SU-DHL-6 (cell line): Measurements from ENCODE around the gene ALOX12.

ENCODE experiments used
- H2AFZ ChIP-seq: fragments of 200-600 bp; sonication (generic); 2 replicates; pipeline ENCODE4 v1.6.1; 2014; ENCODE audit warnings: low read depth, mild to moderate bottlenecking, moderate library complexity, mixed read lengths, antibody characterized with exemption, low read length; ENCODE audit not compliant: severe bottlenecking
- H3F3A ChIP-seq: fragments of 200-600 bp; shearing (Covaris generic); 2 replicates; pipeline ENCODE4 v1.6.0; 2016; ENCODE audit warnings: antibody characterized with exemption, mild to moderate bottlenecking; ENCODE audit not compliant: insufficient read depth
- H3K27ac ChIP-seq: fragments of 200-600 bp; sonication (generic); 2 replicates; pipeline ENCODE4 v1.5.1; 2016; ENCODE audit warnings: low read depth, mild to moderate bottlenecking, low read length, moderate library complexity, mixed read lengths
- H3K27me3 ChIP-seq: fragments of 200-600 bp; sonication (generic), shearing (Covaris generic); 2 replicates; pipeline ENCODE4 v1.6.0; 2014; ENCODE audit warnings: mild to moderate bottlenecking, low read length
- H3K36me3 ChIP-seq: fragments of 200-600 bp; sonication (generic); 2 replicates; pipeline ENCODE4 v1.6.1; 2014; ENCODE audit warnings: mild to moderate bottlenecking, low read length, mixed read lengths
- H3K4me2 ChIP-seq: fragments of 300-600, 200-600 bp; shearing (Covaris generic), sonication (generic); 2 replicates; pipeline ENCODE4 v1.6.0; 2014; ENCODE audit warnings: low read length, low read depth, mild to moderate bottlenecking; ENCODE audit not compliant: poor library complexity, severe bottlenecking
- H3K4me3 ChIP-seq: fragments of 200-600 bp; sonication (generic); 2 replicates; pipeline ENCODE4 v1.5.1; 2014; ENCODE audit warnings: antibody characterized with exemption, low read length, mild to moderate bottlenecking, mixed read lengths; ENCODE audit not compliant: insufficient read depth, poor library complexity, severe bottlenecking
- H3K79me2 ChIP-seq: fragments of 200-600 bp; sonication (generic); 2 replicates; pipeline ENCODE4 v1.6.1; 2014; ENCODE audit warnings: mild to moderate bottlenecking, low read length, moderate library complexity; ENCODE audit not compliant: insufficient read depth
- H3K9ac ChIP-seq: fragments of 200-600 bp; sonication (generic); 2 replicates; pipeline ENCODE4 v1.7.0; 2014; ENCODE audit warnings: mild to moderate bottlenecking, low read length
- H3K9me2 ChIP-seq: fragments of 200-600 bp; sonication (generic); replicated peaks from 2 replicates; pipeline ENCODE4 v1.6.1; 2014; ENCODE audit warnings: low read length; ENCODE audit not compliant: insufficient read depth
- H3K9me3 ChIP-seq: fragments of 200-600 bp; sonication (generic); 2 replicates; pipeline ENCODE4 v1.6.1; 2014; ENCODE audit warnings: low read length, mixed read lengths; ENCODE audit not compliant: insufficient read depth
- H4K20me1 ChIP-seq: fragments of 200-600 bp; sonication (generic); 2 replicates; pipeline ENCODE4 v1.6.1; 2014; ENCODE audit warnings: low read depth, mild to moderate bottlenecking, antibody characterized with exemption, low read length, moderate library complexity, mixed read lengths
- CTCF ChIP-seq: fragments of 200-600 bp; sonication (generic); IDR thresholded peaks from one replicate; pipeline ENCODE4 v1.5.1; 2017; ENCODE audit warnings: antibody characterized with exemption, mild to moderate bottlenecking, low read length, moderate library complexity; ENCODE audit not compliant: insufficient read depth, poor library complexity, severe bottlenecking
- EZH2phosphoT487 ChIP-seq: fragments of 200-600 bp; sonication (generic), shearing (Covaris generic); conservative IDR thresholded peaks from 2 replicates; pipeline ENCODE4 v1.6.1; 2018; ENCODE audit warnings: mild to moderate bottlenecking, antibody characterized with exemption, low read length, moderate library complexity, mixed read lengths

Gene ALOX12

GRCh38 chr17:7011415-7011814 lies 15.6 kb downstream of the ALOX12 start:
- TF ChIP-seq EZH2phosphoT487 (no peak), CTCF (no peak)
- no peak overlapping the region for H2AFZ ChIP-seq
- no peak overlapping the region for H3K27ac ChIP-seq
- no peaks in the 10 kb centered on the region for H4K20me1 ChIP-seq
- H3F3A ChIP-seq = peaks cover 21% of the 10 kb centered on the region
- H3K27me3 ChIP-seq = no peaks in the 10 kb centered on the region
- H3K4me2 ChIP-seq = peak overlapping the region; percentile 99
- H3K9me3 ChIP-seq = no peaks in the 10 kb centered on the region
- peak overlapping the region; percentile 89 for H3K9ac ChIP-seq
- no peaks in the 10 kb centered on the region for H3K9me2 ChIP-seq
- no peaks in the 10 kb centered on the region for H3K36me3 ChIP-seq
- peak overlapping the region; percentile 96 for H3K4me3 ChIP-seq
- H3K79me2 ChIP-seq = peaks cover 56% of the 10 kb centered on the region

- Histone ChIP-seq H3K9ac (peak overlapping the region; percentile 89), H3K36me3 (no peaks in the 10 kb centered on the region)
Measured at GRCh38 chr17:7011942-7012254, 16.0 kb downstream of the ALOX12 start.

GRCh38 chr17:7014261-7014994 lies 18.6 kb downstream of the ALOX12 start:
- no peak overlapping the region for H2AFZ ChIP-seq
- no peaks in the 10 kb centered on the region for H3K9me3 ChIP-seq

More at GRCh38 chr17:7011942-7012254, 16.0 kb downstream of the ALOX12 start:
- H3K27ac ChIP-seq = peak overlapping the region; percentile 93
- peaks cover 53% of the 10 kb centered on the region for H3K79me2 ChIP-seq
- H3K4me2 ChIP-seq = peak overlapping the region; percentile 99
- H4K20me1 ChIP-seq = no peaks in the 10 kb centered on the region
- peaks cover 21% of the 10 kb centered on the region for H3F3A ChIP-seq
- no peaks in the 10 kb centered on the region for H3K9me3 ChIP-seq
- no peaks in the 10 kb centered on the region for H3K27me3 ChIP-seq
- TF ChIP-seq EZH2phosphoT487 (no peak), CTCF (no peak)
- no peaks in the 10 kb centered on the region for H3K9me2 ChIP-seq
- peak overlapping the region; percentile 96 for H3K4me3 ChIP-seq
- H2AFZ ChIP-seq = peak overlapping the region; percentile 75

More at GRCh38 chr17:7014261-7014994, 18.6 kb downstream of the ALOX12 start:
- Histone ChIP-seq H3K9ac (peak overlapping the region; percentile 89), H3K27ac (peak overlapping the region; percentile 93), H4K20me1 (no peaks in the 10 kb centered on the region), H3K36me3 (no peaks in the 10 kb centered on the region), H3K4me2 (peak overlapping the region; percentile 99), H3F3A (peaks cover 21% of the 10 kb centered on the region), H3K27me3 (no peaks in the 10 kb centered on the region), H3K79me2 (peaks cover 41% of the 10 kb centered on the region), H3K4me3 (peak overlapping the region; percentile 96), H3K9me2 (no peaks in the 10 kb centered on the region)
- no peak for TF ChIP-seq EZH2phosphoT487
- peak; percentile 28 for TF ChIP-seq CTCF
